GM18505 (cell line): ENCODE data around the gene CD300LD.

ENCODE experiments used
- ATAC-seq: cut with Tn5 transposase; IDR thresholded peaks from one replicate; pipeline ENCODE4 v1.9.1; 2021; ENCODE audit not compliant: unreplicated experiment
- POLR2A ChIP-seq: IDR thresholded peaks from 4 replicates; pipeline ENCODE4 v1.6.1; 2011; ENCODE audit warnings: borderline replicate concordance; ENCODE audit not compliant: insufficient read depth, insufficient read length; ENCODE audit errors: extremely low read depth

The CD300LD gene

GRCh38 chr17:74555427-74555940, 36.6 kb downstream of the CD300LD start:
- TF ChIP-seq POLR2A: no peak
- no peak for ATAC-seq

GRCh38 chr17:74554909-74555308, 37.2 kb downstream of the CD300LD start:
- no peak for TF ChIP-seq POLR2A
- ATAC-seq: no peak

- no peak for ATAC-seq
- TF ChIP-seq POLR2A: no peak
These were observed 40.0 kb downstream of the CD300LD start for GRCh38 chr17:74552037-74552436.

GRCh38 chr17:74550602-74551001, 41.5 kb downstream of the CD300LD start:
- no peak for ATAC-seq
- no peak for TF ChIP-seq POLR2A

GRCh38 chr17:74549343-74549742, 42.7 kb downstream of the CD300LD start:
- TF ChIP-seq POLR2A: no peak
- no peak for ATAC-seq

- no peak for TF ChIP-seq POLR2A
- no peak for ATAC-seq
These were observed 44.3 kb downstream of the CD300LD start for GRCh38 chr17:74547736-74548135.

- no peak for TF ChIP-seq POLR2A
- ATAC-seq: no peak
These were observed 44.8 kb downstream of the CD300LD start for GRCh38 chr17:74547264-74547663.

- ATAC-seq: no peak
- no peak for TF ChIP-seq POLR2A
These were observed 45.5 kb downstream of the CD300LD start for GRCh38 chr17:74546586-74546985.

- no peak for TF ChIP-seq POLR2A
- no peak for ATAC-seq
These were observed 46.2 kb downstream of the CD300LD start, which contains the start of gene CD300C for GRCh38 chr17:74545843-74546230. CD300C (minus strand) TSS chr17:74546115; CDS start chr17:74545782, 333 bp downstream.

GRCh38 chr17:74544991-74545842, 46.9 kb downstream of the CD300LD start:
- TF ChIP-seq POLR2A: no peak
- no peak for ATAC-seq

- no peak for ATAC-seq
- no peak for TF ChIP-seq POLR2A
These were observed 48.0 kb downstream of the CD300LD start for GRCh38 chr17:74543891-74544760.

GRCh38 chr17:74543406-74543805, 48.7 kb downstream of the CD300LD start:
- no peak for TF ChIP-seq POLR2A
- no peak for ATAC-seq

GRCh38 chr17:74542727-74543383, 49.2 kb downstream of the CD300LD start:
- no peak for ATAC-seq
- TF ChIP-seq POLR2A: no peak
